PC-3 (cell line): ENCODE data around the gene NOC2L.

Source experiments
- EZH2 ChIP-seq: fragments of 300-600 bp; sonication (generic); IDR thresholded peaks from one replicate; pipeline ENCODE4 v1.6.1; 2017; ENCODE audit warnings: antibody characterized with exemption, mild to moderate bottlenecking, low read length; ENCODE audit not compliant: unreplicated experiment
- EZH2phosphoT487 ChIP-seq: fragments of 300-600 bp; sonication (generic); IDR thresholded peaks from 2 replicates; pipeline ENCODE4 v1.6.1; 2018; ENCODE audit warnings: mild to moderate bottlenecking, antibody characterized with exemption, low read length, borderline replicate concordance
- TF ChIP-seq, protein P1 (sequence below): fragments of 300-600 bp; sonication (generic); conservative IDR thresholded peaks from 2 replicates; pipeline ENCODE4 v1.5.1; 2017; ENCODE audit warnings: antibody characterized with exemption, low read depth, mild to moderate bottlenecking, low read length

DNA sequence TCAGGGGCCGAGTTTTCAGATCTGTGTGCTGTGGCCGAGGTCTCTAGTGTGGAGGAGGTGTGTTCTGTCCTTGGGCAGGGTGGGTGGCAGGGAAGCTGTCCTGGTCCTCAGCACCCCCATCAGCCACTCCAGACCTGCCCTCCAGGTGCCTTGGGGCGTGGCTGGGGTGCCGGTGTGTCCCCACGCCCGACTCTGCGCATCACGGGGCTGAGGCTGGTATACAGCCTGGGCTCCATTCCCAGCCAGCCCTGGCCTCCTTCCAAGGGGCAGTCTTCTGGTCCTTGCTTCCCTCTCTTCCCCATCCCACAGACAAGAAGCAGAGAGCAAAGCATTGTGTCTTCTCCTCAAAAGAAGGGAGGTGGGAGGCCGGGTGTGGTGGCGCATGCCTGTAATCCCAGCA lies 31.3 kb downstream of the NOC2L start:
- no peak for TF ChIP-seq EZH2phosphoT487
- TF ChIP-seq, protein P1, sequence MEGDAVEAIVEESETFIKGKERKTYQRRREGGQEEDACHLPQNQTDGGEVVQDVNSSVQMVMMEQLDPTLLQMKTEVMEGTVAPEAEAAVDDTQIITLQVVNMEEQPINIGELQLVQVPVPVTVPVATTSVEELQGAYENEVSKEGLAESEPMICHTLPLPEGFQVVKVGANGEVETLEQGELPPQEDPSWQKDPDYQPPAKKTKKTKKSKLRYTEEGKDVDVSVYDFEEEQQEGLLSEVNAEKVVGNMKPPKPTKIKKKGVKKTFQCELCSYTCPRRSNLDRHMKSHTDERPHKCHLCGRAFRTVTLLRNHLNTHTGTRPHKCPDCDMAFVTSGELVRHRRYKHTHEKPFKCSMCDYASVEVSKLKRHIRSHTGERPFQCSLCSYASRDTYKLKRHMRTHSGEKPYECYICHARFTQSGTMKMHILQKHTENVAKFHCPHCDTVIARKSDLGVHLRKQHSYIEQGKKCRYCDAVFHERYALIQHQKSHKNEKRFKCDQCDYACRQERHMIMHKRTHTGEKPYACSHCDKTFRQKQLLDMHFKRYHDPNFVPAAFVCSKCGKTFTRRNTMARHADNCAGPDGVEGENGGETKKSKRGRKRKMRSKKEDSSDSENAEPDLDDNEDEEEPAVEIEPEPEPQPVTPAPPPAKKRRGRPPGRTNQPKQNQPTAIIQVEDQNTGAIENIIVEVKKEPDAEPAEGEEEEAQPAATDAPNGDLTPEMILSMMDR, result no peak
- TF ChIP-seq EZH2, result no peak
